ENCODE data around the gene UST. TPM values are rescaled to one million over a fixed set of nuclear protein-coding genes. Genes with fewer than 3 reads are reported as not detected.

Gene UST
- total RNA-seq, 2 experiments from 2014 or later, result 1.4 to 4.1 TPM

- H3K79me2 ChIP-seq (ENCODE audit: insufficient read depth, low read depth, low read length), result no peaks in the 10 kb centered on the region
- H3K4me2 ChIP-seq (ENCODE audit: low read length), result no peak overlapping the region
- H3K4me1 ChIP-seq (ENCODE audit: insufficient read depth, low read length, poor library complexity, severe bottlenecking), result peaks cover 7% of the 10 kb centered on the region
- no peaks in the 10 kb centered on the region for H3K36me3 ChIP-seq (ENCODE audit: insufficient read depth, low read length)
- intact Hi-C loops (cut with micrococcal nuclease; ENCODE audit: unreplicated experiment), result no loop called here
- no peak overlapping the region for H2AFZ ChIP-seq (ENCODE audit: low read length)
- H3K9me2 ChIP-seq (ENCODE audit: insufficient read depth, low read length), result no peaks in the 10 kb centered on the region
- H3K27ac ChIP-seq (ENCODE audit: low read depth, low read length, poor library complexity, severe bottlenecking), result no peak overlapping the region
- CTCF ChIA-PET (ENCODE audit: unreplicated experiment), result no interaction called here
- no peak overlapping the region for H3K4me3 ChIP-seq (ENCODE audit: low read depth, low read length, poor library complexity, severe bottlenecking)
- H4K20me1 ChIP-seq (ENCODE audit: insufficient read depth, low read length), result no peaks in the 10 kb centered on the region
- DNase-seq (ENCODE audit: low spot score), result no peak
- BruUV-seq (replicated peaks), result no TSS peak
- H3K9me3 ChIP-seq (ENCODE audit: low read length), result no peaks in the 10 kb centered on the region
- TF ChIP-seq EZH2phosphoT487 (IDR thresholded peaks at IDR 0.05; ENCODE audit: borderline replicate concordance, low read depth, low read length), result no peak
- TF ChIP-seq CTCF (conservative IDR thresholded peaks at IDR 0.05; ENCODE audit: low read length), result no peak
- POLR2A ChIA-PET, result interaction anchor here (0.6 to 1.9 kb wide), 4 partner anchors 9 to 26 kb away, joined by 3 to 8 read pairs (median 6); no protein-coding TSS in a partner anchor
Observed at GRCh38 chr6:148770408-148771211, 23.8 kb downstream of the UST start.

- POLR2A ChIA-PET, result interaction anchor here (0.6 to 1.9 kb wide), 4 partner anchors 9 to 26 kb away, joined by 3 to 8 read pairs (median 6); no protein-coding TSS in a partner anchor
Observed at GRCh38 chr6:148771212-148771601, 24.4 kb downstream of the UST start.

More at GRCh38 chr6:148771212-148771601, 24.4 kb downstream of the UST start:
- H3K4me2 ChIP-seq (ENCODE audit: low read length), result no peak overlapping the region
- H3K9me3 ChIP-seq (ENCODE audit: low read length), result no peaks in the 10 kb centered on the region
- intact Hi-C loops (cut with micrococcal nuclease; ENCODE audit: unreplicated experiment), result no loop called here
- CTCF ChIA-PET (ENCODE audit: unreplicated experiment), result no interaction called here
- no peak overlapping the region for H3K4me3 ChIP-seq (ENCODE audit: low read depth, low read length, poor library complexity, severe bottlenecking)
- no peak for DNase-seq (ENCODE audit: low spot score)
- no peaks in the 10 kb centered on the region for H3K9me2 ChIP-seq (ENCODE audit: insufficient read depth, low read length)
- H3K36me3 ChIP-seq (ENCODE audit: insufficient read depth, low read length), result no peaks in the 10 kb centered on the region
- H4K20me1 ChIP-seq (ENCODE audit: insufficient read depth, low read length), result no peaks in the 10 kb centered on the region
- no peaks in the 10 kb centered on the region for H3K79me2 ChIP-seq (ENCODE audit: insufficient read depth, low read depth, low read length)
- peaks cover 7% of the 10 kb centered on the region for H3K4me1 ChIP-seq (ENCODE audit: insufficient read depth, low read length, poor library complexity, severe bottlenecking)
- H3K27ac ChIP-seq (ENCODE audit: low read depth, low read length, poor library complexity, severe bottlenecking), result no peak overlapping the region
- TF ChIP-seq EZH2phosphoT487 (IDR thresholded peaks at IDR 0.05; ENCODE audit: borderline replicate concordance, low read depth, low read length) (no peak), CTCF (conservative IDR thresholded peaks at IDR 0.05; ENCODE audit: low read length) (no peak)
- H2AFZ ChIP-seq (ENCODE audit: low read length), result no peak overlapping the region
- no TSS peak for BruUV-seq (replicated peaks)

Data from OCI-LY7 (cell line).